IPS-18c (cell line): Measurements from ENCODE around the gene KLHL30.
"Not testable (repeated sequence)": the region's sequence is repeated elsewhere in the genome, so short reads cannot be mapped to it uniquely, and the experiment has no call there.

ENCODE experiments used
- H3K4me3 ChIP-seq: 2 replicates; pipeline ENCODE4 v1.7.0; 2013; ENCODE audit warnings: low read depth, mild to moderate bottlenecking, low read length, moderate library complexity; ENCODE audit not compliant: insufficient read depth
- H3K9me3 ChIP-seq: one replicate; pipeline ENCODE4 v1.6.1; 2013; ENCODE audit warnings: mild to moderate bottlenecking, low read length, moderate library complexity; ENCODE audit not compliant: control insufficient read depth, insufficient read depth

The KLHL30 gene

GRCh38 chr2:238114851-238115660 lies 23.4 kb upstream of the KLHL30 start:
- H3K4me3 ChIP-seq, result no peak overlapping the region
- no peaks in the 10 kb centered on the region for H3K9me3 ChIP-seq

GRCh38 chr2:238115709-238116108 lies 22.8 kb upstream of the KLHL30 start:
- H3K9me3 ChIP-seq, H3K4me3 ChIP-seq: not testable (repeated sequence)

GRCh38 chr2:238116298-238117198 lies 21.9 kb upstream of the KLHL30 start:
- H3K4me3 ChIP-seq, result no peak overlapping the region
- H3K9me3 ChIP-seq, result no peaks in the 10 kb centered on the region

GRCh38 chr2:238117199-238118154 lies 21.0 kb upstream of the KLHL30 start:
- Histone ChIP-seq H3K4me3 (no peak overlapping the region), H3K9me3 (no peaks in the 10 kb centered on the region)

GRCh38 chr2:238119756-238120462 lies 18.6 kb upstream of the KLHL30 start:
- H3K4me3 ChIP-seq, result no peak overlapping the region
- H3K9me3 ChIP-seq, result no peaks in the 10 kb centered on the region

- Histone ChIP-seq H3K9me3 (no peaks in the 10 kb centered on the region), H3K4me3 (no peak overlapping the region)
Measured at GRCh38 chr2:238120463-238121298, 17.8 kb upstream of the KLHL30 start.

- Histone ChIP-seq H3K4me3 (no peak overlapping the region), H3K9me3 (no peaks in the 10 kb centered on the region)
Measured at GRCh38 chr2:238121511-238122286, 16.8 kb upstream of the KLHL30 start.

GRCh38 chr2:238122287-238123217 lies 15.9 kb upstream of the KLHL30 start:
- Histone ChIP-seq H3K4me3 (no peak overlapping the region), H3K9me3 (no peaks in the 10 kb centered on the region)

GRCh38 chr2:238123218-238123971 lies 15.1 kb upstream of the KLHL30 start:
- no peaks in the 10 kb centered on the region for H3K9me3 ChIP-seq
- H3K4me3 ChIP-seq, result no peak overlapping the region

- Histone ChIP-seq H3K9me3 (no peaks in the 10 kb centered on the region), H3K4me3 (no peak overlapping the region)
Measured at GRCh38 chr2:238123991-238124470, 14.4 kb upstream of the KLHL30 start.

- Histone ChIP-seq H3K9me3 (no peaks in the 10 kb centered on the region), H3K4me3 (no peak overlapping the region)
Measured at GRCh38 chr2:238124488-238125126, 13.9 kb upstream of the KLHL30 start.

GRCh38 chr2:238125127-238125885 lies 13.2 kb upstream of the KLHL30 start:
- no peak overlapping the region for H3K4me3 ChIP-seq
- H3K9me3 ChIP-seq, result no peaks in the 10 kb centered on the region

- H3K4me3 ChIP-seq, result no peak overlapping the region
- H3K9me3 ChIP-seq, result no peaks in the 10 kb centered on the region
Measured at GRCh38 chr2:238126338-238126737, 12.1 kb upstream of the KLHL30 start.
